ENCODE results near the gene CD247. TPM values are rescaled to one million over a fixed set of nuclear protein-coding genes. Genes with fewer than 3 reads are reported as not detected.

Gene CD247
- total and polyA plus RNA-seq, 4 donors = 0.44 to 1.3 (median 1.0) TPM

DNA sequence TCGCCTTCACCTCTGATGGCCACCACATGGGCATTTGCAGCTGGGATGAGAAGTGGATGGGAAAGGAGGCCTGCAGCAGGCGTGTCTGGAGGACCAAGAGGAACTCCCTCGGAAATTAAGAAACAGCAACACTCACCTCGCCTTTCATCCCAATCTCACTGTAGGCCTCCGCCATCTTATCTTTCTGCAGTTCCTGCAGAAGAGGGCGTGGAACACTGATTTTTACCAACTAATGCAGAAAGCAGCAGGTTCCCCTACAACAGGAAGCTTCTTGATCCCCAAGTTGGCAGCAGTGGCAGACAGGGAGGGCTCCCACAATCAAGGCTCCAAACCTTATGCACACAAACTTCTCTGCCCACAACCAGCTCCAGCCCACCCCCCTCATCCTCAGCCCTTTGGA is 84.4 kb downstream of the CD247 start:
- no peak overlapping the region for H3K27ac ChIP-seq (ENCODE audit: low read depth, low read length)

DNA sequence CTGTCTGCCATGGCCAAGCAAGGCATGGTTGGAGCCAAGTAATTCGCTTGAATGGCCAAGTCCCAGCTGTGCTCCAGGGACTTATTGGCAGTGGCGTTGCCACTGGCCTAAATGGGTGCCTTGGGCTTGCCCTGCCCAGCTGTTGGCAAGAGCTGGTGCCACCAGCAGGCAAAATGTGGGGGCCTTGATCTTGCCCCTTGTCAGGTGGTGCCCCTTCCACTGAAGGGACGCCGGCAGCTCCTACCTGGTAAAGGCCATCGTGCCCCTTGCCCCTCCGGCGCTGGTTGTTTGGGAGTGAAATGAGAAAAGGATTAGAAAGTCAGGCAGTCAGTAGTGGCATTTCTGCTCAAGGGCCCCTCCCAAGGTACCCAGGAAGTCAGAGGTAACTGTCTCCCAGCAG is 85.5 kb downstream of the CD247 start:
- 72% methylated on average over 2 of the region's 7 CpGs for WGBS (ENCODE audit: insufficient coverage)
- Histone ChIP-seq H3K27ac (ENCODE audit: low read depth, low read length) (no peak overlapping the region), H3K4me3 (ENCODE audit: low read depth, low read length) (no peak overlapping the region), H3K4me1 (ENCODE audit: control insufficient read depth, insufficient read depth, low read length) (peaks cover 29% of the 10 kb centered on the region), H3K27me3 (ENCODE audit: control insufficient read depth, insufficient read depth, low read length) (no peaks in the 10 kb centered on the region), H3K36me3 (ENCODE audit: control insufficient read depth, insufficient read depth, low read length) (no peaks in the 10 kb centered on the region), H3K9me3 (ENCODE audit: control insufficient read depth, insufficient read depth, low read length) (peaks cover 2% of the 10 kb centered on the region)
- no peak for DNase-seq (ENCODE audit: low read depth in 4 of 6, low spot score in 6 of 6)

More for the DNA sequence above, 84.4 kb downstream of the CD247 start:
- Histone ChIP-seq H3K4me3 (ENCODE audit: low read depth, low read length) (no peak overlapping the region), H3K27me3 (ENCODE audit: control insufficient read depth, insufficient read depth, low read length) (peaks cover 2% of the 10 kb centered on the region), H3K9me3 (ENCODE audit: control insufficient read depth, insufficient read depth, low read length) (peaks cover 2% of the 10 kb centered on the region), H3K36me3 (ENCODE audit: control insufficient read depth, insufficient read depth, low read length) (no peaks in the 10 kb centered on the region), H3K4me1 (ENCODE audit: control insufficient read depth, insufficient read depth, low read length) (peaks cover 29% of the 10 kb centered on the region)
- DNase-seq (ENCODE audit: low read depth in 4 of 6, low spot score in 6 of 6) = no peak
- 98% methylated on average over 6 of the region's 6 CpGs for WGBS (ENCODE audit: insufficient coverage)

DNA sequence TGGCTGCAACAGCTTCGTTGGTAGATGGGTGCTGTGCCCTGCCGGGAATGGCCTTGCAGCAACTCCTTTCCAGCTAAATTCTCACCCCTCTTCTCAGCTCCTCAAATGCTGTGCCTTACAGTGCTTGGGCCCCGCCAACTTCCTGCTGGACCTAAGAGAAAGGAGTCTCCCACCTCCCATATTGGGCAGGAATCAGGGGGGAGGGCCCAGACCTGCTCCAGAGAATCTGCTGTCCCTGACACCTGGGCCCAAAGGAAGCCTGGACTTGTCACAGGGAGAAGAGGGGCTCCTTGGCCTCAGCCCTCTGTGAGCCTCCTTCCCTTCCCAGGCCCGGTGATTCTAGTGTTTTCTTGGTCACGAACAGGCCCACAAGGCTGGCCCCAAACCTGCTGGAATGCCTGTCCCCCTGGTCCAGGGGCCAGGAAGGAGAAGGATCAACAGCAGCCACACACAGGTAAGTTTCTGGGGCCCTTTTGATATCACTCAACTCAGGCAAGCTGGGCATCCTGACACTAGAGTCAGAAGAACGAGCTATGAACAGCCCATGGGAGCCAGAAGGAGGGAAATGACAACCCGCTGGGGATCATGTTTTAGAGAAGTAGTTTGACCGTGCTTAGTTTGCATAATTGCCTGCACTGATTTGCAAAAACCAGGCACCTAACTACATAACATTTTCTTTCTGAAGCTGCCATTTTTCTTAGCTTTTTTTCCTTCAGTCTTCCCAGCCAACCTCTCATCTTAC is 86.2 kb downstream of the CD247 start:
- 91% methylated on average over 5 of the region's 8 CpGs for WGBS (ENCODE audit: insufficient coverage)

DNA sequence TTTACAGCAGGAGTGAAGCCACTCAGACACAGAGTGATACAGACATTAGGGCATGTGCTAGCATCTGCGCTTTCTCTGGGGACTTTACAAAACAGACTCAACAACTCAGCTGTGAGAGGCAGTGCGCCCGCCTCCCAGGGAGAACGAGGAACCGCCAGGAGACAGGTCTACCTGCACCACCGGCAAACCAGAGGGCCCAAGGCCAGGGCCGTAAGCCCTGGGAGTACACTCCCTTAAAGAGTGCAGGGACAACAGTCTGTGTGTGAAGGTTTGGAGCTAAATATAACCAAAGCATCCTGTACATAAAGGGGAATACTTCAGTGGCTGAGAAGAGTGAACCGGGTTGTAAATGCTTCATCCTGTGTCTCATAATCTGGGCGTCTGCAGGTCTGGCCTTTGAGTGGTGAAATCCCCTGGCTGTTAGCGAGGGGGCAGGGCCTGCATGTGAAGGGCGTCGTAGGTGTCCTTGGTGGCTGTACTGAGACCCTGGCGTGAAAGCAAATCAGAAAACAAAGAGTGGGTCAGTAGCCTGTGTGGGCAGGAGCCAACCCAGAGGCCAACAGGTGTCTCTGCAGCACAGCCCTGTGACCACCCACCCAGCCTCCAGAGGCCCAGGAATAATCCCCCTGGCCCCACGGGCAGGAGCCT is 86.9 kb downstream of the CD247 start:
- Histone ChIP-seq H3K9me3 (ENCODE audit: control insufficient read depth, insufficient read depth, low read length) (peaks cover 2% of the 10 kb centered on the region), H3K4me3 (ENCODE audit: low read depth, low read length) (no peak overlapping the region), H3K27ac (ENCODE audit: low read depth, low read length) (no peak overlapping the region), H3K4me1 (ENCODE audit: control insufficient read depth, insufficient read depth, low read length) (peaks cover 37% of the 10 kb centered on the region), H3K36me3 (ENCODE audit: control insufficient read depth, insufficient read depth, low read length) (no peaks in the 10 kb centered on the region), H3K27me3 (ENCODE audit: control insufficient read depth, insufficient read depth, low read length) (no peaks in the 10 kb centered on the region)
- peak in 1 of 6 donors; percentile 63 for DNase-seq (ENCODE audit: low read depth in 4 of 6, low spot score in 6 of 6)
- WGBS (ENCODE audit: insufficient coverage) = 82% methylated on average over 14 of the region's 14 CpGs

More for the DNA sequence above, 86.2 kb downstream of the CD247 start:
- peaks cover 35% of the 10 kb centered on the region for H3K4me1 ChIP-seq (ENCODE audit: control insufficient read depth, insufficient read depth, low read length)
- H3K4me3 ChIP-seq (ENCODE audit: low read depth, low read length) = no peak overlapping the region
- no peaks in the 10 kb centered on the region for H3K27me3 ChIP-seq (ENCODE audit: control insufficient read depth, insufficient read depth, low read length)
- no peaks in the 10 kb centered on the region for H3K36me3 ChIP-seq (ENCODE audit: control insufficient read depth, insufficient read depth, low read length)
- peaks cover 2% of the 10 kb centered on the region for H3K9me3 ChIP-seq (ENCODE audit: control insufficient read depth, insufficient read depth, low read length)
- DNase-seq (ENCODE audit: low read depth in 4 of 6, low spot score in 6 of 6) = peak in 1 of 6 donors; percentile 18
- no peak overlapping the region for H3K27ac ChIP-seq (ENCODE audit: low read depth, low read length)

DNA sequence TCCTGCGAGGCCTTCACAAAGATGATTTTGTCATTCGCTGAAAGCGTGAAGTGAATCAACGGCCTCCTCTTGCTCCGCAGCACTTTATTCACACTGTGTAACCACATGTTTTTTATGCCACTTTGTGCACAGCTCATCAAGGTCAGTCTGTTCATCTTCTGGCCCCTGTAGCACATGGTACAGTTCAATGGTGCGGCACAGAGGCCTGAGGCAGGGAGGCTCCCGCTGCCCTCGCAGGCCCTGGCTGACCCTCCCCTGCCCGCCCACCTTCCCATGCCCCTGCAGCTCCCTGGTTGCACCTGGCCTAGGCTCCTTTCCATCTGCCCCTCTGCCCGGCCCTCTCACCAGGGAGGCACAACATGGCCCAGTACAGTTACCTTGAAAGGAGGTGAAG is 87.5 kb downstream of the CD247 start:
- peaks cover 37% of the 10 kb centered on the region for H3K4me1 ChIP-seq (ENCODE audit: control insufficient read depth, insufficient read depth, low read length)
- H3K27me3 ChIP-seq (ENCODE audit: control insufficient read depth, insufficient read depth, low read length) = no peaks in the 10 kb centered on the region
- no peaks in the 10 kb centered on the region for H3K36me3 ChIP-seq (ENCODE audit: control insufficient read depth, insufficient read depth, low read length)
- 49% methylated on average over 10 of the region's 10 CpGs for WGBS (ENCODE audit: insufficient coverage)
- peaks cover 1% of the 10 kb centered on the region for H3K9me3 ChIP-seq (ENCODE audit: control insufficient read depth, insufficient read depth, low read length)
- no peak overlapping the region for H3K4me3 ChIP-seq (ENCODE audit: low read depth, low read length)
- H3K27ac ChIP-seq (ENCODE audit: low read depth, low read length) = no peak overlapping the region
- DNase-seq (ENCODE audit: low read depth in 4 of 6, low spot score in 6 of 6) = peak in 1 of 6 donors; percentile 41

DNA sequence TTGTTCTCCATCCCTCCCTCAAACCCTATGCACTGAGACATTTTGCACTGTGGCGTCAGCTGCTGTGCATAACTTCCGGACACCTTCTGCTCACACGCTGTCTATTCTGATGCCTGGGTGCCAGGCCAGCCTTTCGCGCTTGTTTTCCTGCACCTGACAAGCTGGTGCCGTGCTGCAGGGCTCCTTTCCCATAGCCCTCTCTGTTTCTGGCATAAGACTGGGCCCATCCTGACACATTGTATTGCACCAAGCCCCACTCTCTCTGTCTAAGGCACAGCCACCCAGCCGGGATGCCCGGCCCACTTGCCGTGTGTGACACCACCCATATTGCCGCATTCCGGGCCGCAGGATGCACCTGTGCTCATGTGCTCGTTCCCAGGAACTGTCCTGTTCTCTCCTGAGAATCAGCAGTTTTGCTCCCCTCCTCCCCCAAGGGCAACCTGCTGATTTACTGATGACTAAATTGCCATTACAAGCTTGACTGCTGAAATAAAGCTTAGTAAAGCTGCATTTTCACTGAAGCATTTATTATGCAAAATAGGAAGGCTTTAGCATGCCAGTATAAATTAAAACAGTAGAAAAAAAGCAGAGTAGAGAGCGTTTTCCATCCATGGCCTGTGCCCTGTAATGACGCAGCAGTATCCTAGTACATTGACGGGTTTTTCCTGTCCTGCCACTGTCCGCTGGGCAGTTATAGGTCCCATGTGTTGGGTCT is 88.0 kb downstream of the CD247 start:
- peaks cover 4% of the 10 kb centered on the region for H3K36me3 ChIP-seq (ENCODE audit: control insufficient read depth, insufficient read depth, low read length)
- WGBS (ENCODE audit: insufficient coverage) = 45% methylated on average over 17 of the region's 17 CpGs
- peaks cover 37% of the 10 kb centered on the region for H3K4me1 ChIP-seq (ENCODE audit: control insufficient read depth, insufficient read depth, low read length)
- peak in 2 of 6 donors; percentile 46 to 79 for DNase-seq (ENCODE audit: low read depth in 4 of 6, low spot score in 6 of 6)
- H3K9me3 ChIP-seq (ENCODE audit: control insufficient read depth, insufficient read depth, low read length) = no peaks in the 10 kb centered on the region
- H3K27ac ChIP-seq (ENCODE audit: low read depth, low read length) = no peak overlapping the region
- H3K4me3 ChIP-seq (ENCODE audit: low read depth, low read length) = no peak overlapping the region
- no peaks in the 10 kb centered on the region for H3K27me3 ChIP-seq (ENCODE audit: control insufficient read depth, insufficient read depth, low read length)

DNA sequence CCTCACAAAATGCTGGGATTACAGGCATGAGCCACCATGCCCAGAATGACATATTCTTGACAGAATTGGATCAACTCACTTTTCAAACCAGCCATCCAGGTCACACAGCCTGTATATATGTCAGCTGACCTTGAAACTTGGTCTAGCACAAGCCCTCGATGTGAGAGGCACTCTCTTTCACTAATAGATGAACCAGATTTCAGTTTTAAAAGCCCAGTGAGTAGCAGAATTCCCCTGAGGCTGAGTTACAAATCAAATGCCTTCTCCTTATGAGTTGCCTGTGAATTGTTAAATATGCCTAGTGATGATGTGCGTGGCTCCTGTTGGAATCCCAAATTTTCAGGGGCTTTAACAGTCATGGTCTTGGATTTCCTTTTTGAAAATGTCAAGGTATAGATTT is 88.7 kb downstream of the CD247 start:
- Histone ChIP-seq H3K27ac (ENCODE audit: low read depth, low read length) (no peak overlapping the region), H3K4me1 (ENCODE audit: control insufficient read depth, insufficient read depth, low read length) (peaks cover 37% of the 10 kb centered on the region), H3K27me3 (ENCODE audit: control insufficient read depth, insufficient read depth, low read length) (no peaks in the 10 kb centered on the region), H3K36me3 (ENCODE audit: control insufficient read depth, insufficient read depth, low read length) (peaks cover 6% of the 10 kb centered on the region), H3K9me3 (ENCODE audit: control insufficient read depth, insufficient read depth, low read length) (no peaks in the 10 kb centered on the region), H3K4me3 (ENCODE audit: low read depth, low read length) (no peak overlapping the region)
- DNase-seq (ENCODE audit: low read depth in 4 of 6, low spot score in 6 of 6) = peak in 1 of 6 donors; percentile 24
- no CpG with 5 or more reads among the region's 2 CpGs for WGBS (ENCODE audit: insufficient coverage)

DNA sequence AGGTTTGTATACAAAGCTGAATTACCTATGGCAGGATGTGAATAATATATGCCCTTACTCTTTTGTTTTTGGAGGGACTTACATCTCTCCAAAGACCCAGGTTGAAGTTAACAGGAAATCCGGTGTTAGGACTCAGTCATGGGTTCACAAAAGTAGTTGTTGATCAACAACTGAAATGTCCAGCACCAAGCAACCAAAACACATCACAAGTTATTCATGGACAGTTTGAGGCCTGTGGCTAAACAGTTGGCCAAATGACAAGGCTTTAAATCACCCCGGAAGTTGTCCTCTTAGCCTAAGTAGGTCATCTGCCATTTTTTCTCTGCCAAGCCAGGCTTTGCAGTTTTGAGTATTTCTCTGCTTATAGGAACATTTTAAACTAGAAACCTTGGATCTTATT is 89.9 kb downstream of the CD247 start:
- Histone ChIP-seq H3K27me3 (ENCODE audit: control insufficient read depth, insufficient read depth, low read length) (no peaks in the 10 kb centered on the region), H3K27ac (ENCODE audit: low read depth, low read length) (no peak overlapping the region), H3K4me1 (ENCODE audit: control insufficient read depth, insufficient read depth, low read length) (peaks cover 37% of the 10 kb centered on the region), H3K36me3 (ENCODE audit: control insufficient read depth, insufficient read depth, low read length) (peaks cover 6% of the 10 kb centered on the region), H3K4me3 (ENCODE audit: low read depth, low read length) (no peak overlapping the region), H3K9me3 (ENCODE audit: control insufficient read depth, insufficient read depth, low read length) (no peaks in the 10 kb centered on the region)
- DNase-seq (ENCODE audit: low read depth in 4 of 6, low spot score in 6 of 6) = no peak
- 43% methylated on average over 1 of the region's 2 CpGs for WGBS (ENCODE audit: insufficient coverage)

DNA sequence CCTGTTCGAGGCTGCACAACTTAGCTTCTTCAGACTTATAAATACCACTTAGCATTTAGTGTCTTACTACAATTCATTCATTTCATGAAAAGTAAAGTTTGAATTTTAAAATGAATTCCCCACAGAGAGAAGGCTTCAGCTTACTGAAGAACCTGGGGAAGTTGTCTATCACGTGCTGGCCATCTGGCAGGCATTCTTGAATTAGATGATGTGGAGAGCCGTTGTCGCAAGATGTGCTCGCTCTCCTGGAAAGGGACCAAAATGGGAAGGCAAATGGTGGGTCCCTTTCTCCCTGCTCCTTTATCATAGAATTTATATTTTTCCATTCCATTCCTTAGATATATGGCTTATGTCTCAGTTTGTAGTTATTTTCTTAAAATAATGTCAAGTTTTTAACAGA is 90.5 kb downstream of the CD247 start:
- Histone ChIP-seq H3K4me3 (ENCODE audit: low read depth, low read length) (no peak overlapping the region), H3K36me3 (ENCODE audit: control insufficient read depth, insufficient read depth, low read length) (peaks cover 6% of the 10 kb centered on the region), H3K4me1 (ENCODE audit: control insufficient read depth, insufficient read depth, low read length) (peaks cover 37% of the 10 kb centered on the region), H3K9me3 (ENCODE audit: control insufficient read depth, insufficient read depth, low read length) (no peaks in the 10 kb centered on the region), H3K27ac (ENCODE audit: low read depth, low read length) (no peak overlapping the region), H3K27me3 (ENCODE audit: control insufficient read depth, insufficient read depth, low read length) (no peaks in the 10 kb centered on the region)
- DNase-seq (ENCODE audit: low read depth in 4 of 6, low spot score in 6 of 6) = peak in 2 of 6 donors; percentile 31 to 64
- WGBS (ENCODE audit: insufficient coverage) = no CpG with 5 or more reads among the region's 5 CpGs

All from spinal cord (tissue), 10 donors.